CD14-positive monocyte (primary cell): ENCODE results near the gene MGAT4C. TPM values are rescaled to one million over a fixed set of nuclear protein-coding genes. Genes with fewer than 3 reads are reported as not detected.

Experiments used
- DNase-seq, 3 donors: peaks; one replicate each; pipeline ENCODE4 v3.0.0-alpha.2; 2011 to 2022
- H2AFZ ChIP-seq: 2 replicates; pipeline ENCODE4 v1.6.0; 2012; ENCODE audit warnings: mild to moderate bottlenecking, low read depth, low read length, inconsistent platforms; ENCODE audit not compliant: insufficient read depth, poor library complexity, severe bottlenecking
- H3K27ac ChIP-seq, 2 donors: 1 replicate in 1 of 2; 2 replicates in 1 of 2; pipeline ENCODE4 v1.5.1; 2012 to 2013; ENCODE audit warnings: low read length in 2 of 2, control low read depth in 1 of 2, inconsistent platforms in 1 of 2, low read depth in 1 of 2, mild to moderate bottlenecking in 1 of 2
- H3K27me3 ChIP-seq, 2 donors: one replicate each; pipeline versions ENCODE4 v1.6.0 to v1.6.1; 2011 to 2013; ENCODE audit warnings: low read length in 2 of 2; ENCODE audit not compliant: control insufficient read depth in 2 of 2, insufficient read depth in 2 of 2
- H3K36me3 ChIP-seq, 2 donors: replicated peaks in 1 of 2; 1 replicate in 1 of 2; 2 replicates in 1 of 2; pipeline versions ENCODE4 v1.5.1 to v1.6.1; 2012 to 2013; ENCODE audit warnings: low read length in 2 of 2, control low read depth in 1 of 2, inconsistent platforms in 1 of 2, mild to moderate bottlenecking in 1 of 2; ENCODE audit not compliant: insufficient read depth in 2 of 2, control insufficient read depth in 1 of 2
- H3K4me1 ChIP-seq, 2 donors: 1 replicate in 1 of 2; 2 replicates in 1 of 2; pipeline versions ENCODE4 v1.5.1 to v1.6.1; 2012 to 2013; ENCODE audit warnings: low read length in 2 of 2, control low read depth in 1 of 2, inconsistent platforms in 1 of 2, mild to moderate bottlenecking in 1 of 2, moderate library complexity in 1 of 2; ENCODE audit not compliant: insufficient read depth in 2 of 2, control insufficient read depth in 1 of 2
- H3K4me2 ChIP-seq: replicated peaks from 2 replicates; pipeline ENCODE3; 2012; ENCODE audit warnings: low read length, moderate library complexity, mild to moderate bottlenecking; ENCODE audit not compliant: poor library complexity, severe bottlenecking; ENCODE audit errors: extremely low read depth
- H3K4me3 ChIP-seq, 3 experiments: fragments of 200-600 bp in 1 of 3; sonication (generic) in 1 of 3; replicated peaks in 1 of 3; 1 replicate in 2 of 3; 2 replicates in 1 of 3; pipeline ENCODE4 v1.5.1; 2011 to 2013; ENCODE audit warnings: low read length in 3 of 3, mild to moderate bottlenecking in 3 of 3, control low read depth in 2 of 3, low read depth in 2 of 3, inconsistent platforms in 1 of 3, moderate library complexity in 1 of 3
- H3K79me2 ChIP-seq: 2 replicates; pipeline ENCODE4 v1.6.0; 2012; ENCODE audit warnings: mild to moderate bottlenecking, control low read depth, inconsistent platforms, low read length, moderate library complexity; ENCODE audit not compliant: insufficient read depth
- H3K9ac ChIP-seq: 2 replicates; pipeline ENCODE4 v1.6.0; 2017; ENCODE audit warnings: low read length, mild to moderate bottlenecking; ENCODE audit not compliant: insufficient read depth, poor library complexity, severe bottlenecking
- H3K9me3 ChIP-seq, 2 donors: replicated peaks in 1 of 2; 1 replicate in 1 of 2; 2 replicates in 1 of 2; pipeline versions ENCODE4 v1.5.1 to v1.6.1; 2012 to 2013; ENCODE audit warnings: low read length in 2 of 2, control low read depth in 1 of 2; ENCODE audit not compliant: control insufficient read depth in 1 of 2, insufficient read depth in 1 of 2
- H4K20me1 ChIP-seq: 2 replicates; pipeline ENCODE4 v1.6.0; 2012; ENCODE audit warnings: mild to moderate bottlenecking, low read length, control low read depth, moderate library complexity; ENCODE audit not compliant: insufficient read depth
- H3K27ac Mint-ChIP-seq, 7 donors: one replicate each; pipeline ENCODE4 v1.8.0; 2020; ENCODE audit warnings: mild to moderate bottlenecking in 7 of 7, mixed read lengths in 7 of 7, moderate library complexity in 6 of 7, inconsistent platforms in 2 of 7
- H3K27me3 Mint-ChIP-seq, 3 donors: one replicate each; pipeline ENCODE4 v1.8.0; 2021 to 2022; ENCODE audit warnings: low read depth in 3 of 3, mild to moderate bottlenecking in 3 of 3, mixed read lengths in 3 of 3, moderate library complexity in 3 of 3, inconsistent platforms in 1 of 3
- H3K36me3 Mint-ChIP-seq, 2 donors: one replicate each; pipeline ENCODE4 v1.8.0; 2020; ENCODE audit warnings: mixed read lengths in 2 of 2, inconsistent platforms in 1 of 2, mild to moderate bottlenecking in 1 of 2
- H3K4me1 Mint-ChIP-seq: one replicate; pipeline ENCODE4 v1.8.0; 2020; ENCODE audit warnings: mild to moderate bottlenecking, mixed read lengths
- H3K4me3 Mint-ChIP-seq, 2 donors: one replicate each; pipeline ENCODE4 v1.8.0; 2020; ENCODE audit warnings: mild to moderate bottlenecking in 2 of 2, mixed read lengths in 2 of 2, moderate library complexity in 1 of 2
- H3K9me3 Mint-ChIP-seq, 7 donors: one replicate each; pipeline ENCODE4 v1.8.0; 2020 to 2022; ENCODE audit warnings: mixed read lengths in 7 of 7, mild to moderate bottlenecking in 6 of 7, moderate library complexity in 6 of 7, inconsistent platforms in 2 of 7
- WGBS: methylation state at CpG from one replicate; pipeline ENCODE4 v1.1.5; 2013; ENCODE audit warnings: missing lambda C conversion rate; ENCODE audit not compliant: insufficient coverage; 5-methylcytosine and 5-hydroxymethylcytosine counted together
- intact Hi-C, 2 donors: fragments of 100-400 bp; cut with micrococcal nuclease; formaldehyde crosslinking; loops; one replicate each; pipeline versions ENCODE4 v1.15.0 to v1.15.1; 2023
- polyA plus RNA-seq, 3 donors: library from polyadenylated mRNA; depleted of rRNA in 1 of 3; unstranded in 2 of 3; stranded (reverse) in 1 of 3; fragments of 300-500 nt in 2 of 3; fragments of >200 nt in 1 of 3; fragmentation: Illumina TruSeq in 2 of 3; gene quantifications; 1 replicate in 2 of 3; 2 replicates in 1 of 3; pipeline ENCODE4 v1.2.3, GENCODE V29; 2012 to 2021
- TF ChIP-seq, protein P1 (sequence below): fragments of 200-600 bp; IDR thresholded peaks from one replicate; pipeline ENCODE4 v1.8.0; 2022; ENCODE audit warnings: antibody characterized with exemption, mild to moderate bottlenecking

The MGAT4C gene
- polyA plus RNA-seq, 3 donors: not detected

DNA sequence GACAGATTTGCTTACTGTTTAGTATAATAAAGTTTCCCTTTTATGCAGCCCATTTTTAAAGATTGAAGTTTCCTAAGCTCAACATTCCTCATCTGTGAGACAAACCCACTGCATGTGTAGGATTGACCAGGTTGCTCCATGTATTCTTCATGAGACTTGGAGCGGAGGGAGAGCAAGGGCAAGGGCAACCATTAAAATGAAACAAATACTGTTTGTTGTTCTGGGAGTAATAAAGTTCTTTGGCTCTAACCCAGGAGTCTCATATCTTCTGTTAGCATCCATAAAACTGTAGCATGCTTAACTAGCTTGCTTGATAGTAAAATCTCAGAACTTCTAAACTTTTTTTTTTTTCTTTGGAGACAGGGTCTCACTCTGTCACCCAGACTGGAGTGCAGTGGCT lies 307.9 kb downstream of the MGAT4C start:
- intact Hi-C loops: no loop called here
- Histone ChIP-seq H3K9me3 (no peaks in the 10 kb centered on the region), H3K79me2 (no peaks in the 10 kb centered on the region), H3K27ac (no peak overlapping the region), H3K4me3 (no peak overlapping the region), H3K9ac (no peak overlapping the region), H3K36me3 (no peaks in the 10 kb centered on the region), H2AFZ (no peak overlapping the region), H3K27me3 (no peaks in the 10 kb centered on the region), H3K4me2 (no peak overlapping the region), H4K20me1 (no peaks in the 10 kb centered on the region), H3K4me1 (peaks cover 0 to 2% of the 10 kb centered on the region in 2 donors)
- no CpG with 5 or more reads among the region's 1 CpG for WGBS
- no peak overlapping the region for H3K4me3 Mint-ChIP-seq
- peaks cover 0 to 6% (median 3%) of the 10 kb centered on the region in 7 donors for H3K9me3 Mint-ChIP-seq
- H3K27me3 Mint-ChIP-seq: peaks cover 0 to 3% (median 2%) of the 10 kb centered on the region in 3 donors
- peaks cover 5% of the 10 kb centered on the region for H3K4me1 Mint-ChIP-seq
- no peaks in the 10 kb centered on the region for H3K36me3 Mint-ChIP-seq
- no peak for DNase-seq
- TF ChIP-seq, protein P1, sequence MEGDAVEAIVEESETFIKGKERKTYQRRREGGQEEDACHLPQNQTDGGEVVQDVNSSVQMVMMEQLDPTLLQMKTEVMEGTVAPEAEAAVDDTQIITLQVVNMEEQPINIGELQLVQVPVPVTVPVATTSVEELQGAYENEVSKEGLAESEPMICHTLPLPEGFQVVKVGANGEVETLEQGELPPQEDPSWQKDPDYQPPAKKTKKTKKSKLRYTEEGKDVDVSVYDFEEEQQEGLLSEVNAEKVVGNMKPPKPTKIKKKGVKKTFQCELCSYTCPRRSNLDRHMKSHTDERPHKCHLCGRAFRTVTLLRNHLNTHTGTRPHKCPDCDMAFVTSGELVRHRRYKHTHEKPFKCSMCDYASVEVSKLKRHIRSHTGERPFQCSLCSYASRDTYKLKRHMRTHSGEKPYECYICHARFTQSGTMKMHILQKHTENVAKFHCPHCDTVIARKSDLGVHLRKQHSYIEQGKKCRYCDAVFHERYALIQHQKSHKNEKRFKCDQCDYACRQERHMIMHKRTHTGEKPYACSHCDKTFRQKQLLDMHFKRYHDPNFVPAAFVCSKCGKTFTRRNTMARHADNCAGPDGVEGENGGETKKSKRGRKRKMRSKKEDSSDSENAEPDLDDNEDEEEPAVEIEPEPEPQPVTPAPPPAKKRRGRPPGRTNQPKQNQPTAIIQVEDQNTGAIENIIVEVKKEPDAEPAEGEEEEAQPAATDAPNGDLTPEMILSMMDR: no peak
- no peak overlapping the region for H3K27ac Mint-ChIP-seq

DNA sequence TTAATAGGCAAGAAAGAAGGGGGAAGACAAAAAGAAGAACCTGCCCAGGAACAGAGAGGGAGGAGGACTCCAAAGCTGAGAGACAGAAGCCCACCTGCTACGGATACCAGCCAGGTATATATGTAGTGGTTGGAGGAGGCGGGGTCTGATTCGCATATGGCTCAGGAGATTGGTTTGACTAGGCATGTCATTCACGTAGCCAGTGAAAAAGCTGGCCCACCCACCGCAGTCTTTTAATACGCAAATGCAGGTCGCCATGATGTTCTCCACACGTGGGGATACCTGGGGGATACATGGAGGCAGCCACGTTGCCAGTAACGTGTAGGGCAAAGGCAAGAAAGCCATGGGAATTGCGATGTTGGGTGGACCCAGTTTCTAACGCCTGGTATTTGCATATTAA lies 308.9 kb downstream of the MGAT4C start:
- TF ChIP-seq, protein P1: no peak
- Mint-ChIP-seq H3K27ac (no peak overlapping the region), H3K36me3 (no peaks in the 10 kb centered on the region), H3K4me1 (peaks cover 5% of the 10 kb centered on the region), H3K9me3 (peaks cover 0 to 6% (median 3%) of the 10 kb centered on the region in 7 donors), H3K27me3 (peaks cover under 1 to 4% (median 2%) of the 10 kb centered on the region in 3 donors), H3K4me3 (no peak overlapping the region)
- Histone ChIP-seq H3K79me2 (no peaks in the 10 kb centered on the region), H3K9me3 (no peaks in the 10 kb centered on the region), H3K36me3 (no peaks in the 10 kb centered on the region), H3K4me1 (peaks cover 0 to 2% of the 10 kb centered on the region in 2 donors), H3K27me3 (no peaks in the 10 kb centered on the region), H3K9ac (no peak overlapping the region), H3K4me3 (no peak overlapping the region), H3K27ac (no peak overlapping the region), H2AFZ (no peak overlapping the region), H3K4me2 (no peak overlapping the region), H4K20me1 (no peaks in the 10 kb centered on the region)
- DNase-seq: no peak
- intact Hi-C loops: no loop called here
- WGBS: 96% methylated on average over 12 of the region's 12 CpGs
